ENCODE measurements around the gene RSPRY1. TPM values are rescaled to one million over a fixed set of nuclear protein-coding genes. Genes with fewer than 3 reads are reported as not detected.
A peak's percentile ranks its signal among the peaks of the same experiment; 100 is the strongest.

Gene RSPRY1
- total RNA-seq: 44.7 TPM

- peak; percentile 100 for DNase-seq (ENCODE audit: low spot score)
These were observed at the start of gene RSPRY1, which contains the start of gene PSME3IP1 for GRCh38 chr16:57185945-57186871. Gene RSPRY1 (plus strand): TSS chr16:57186329. CDS start chr16:57204659, 18,330 bp downstream. Gene PSME3IP1 (minus strand): TSS chr16:57186039. CDS start chr16:57173854, 12,185 bp downstream.

DNA sequence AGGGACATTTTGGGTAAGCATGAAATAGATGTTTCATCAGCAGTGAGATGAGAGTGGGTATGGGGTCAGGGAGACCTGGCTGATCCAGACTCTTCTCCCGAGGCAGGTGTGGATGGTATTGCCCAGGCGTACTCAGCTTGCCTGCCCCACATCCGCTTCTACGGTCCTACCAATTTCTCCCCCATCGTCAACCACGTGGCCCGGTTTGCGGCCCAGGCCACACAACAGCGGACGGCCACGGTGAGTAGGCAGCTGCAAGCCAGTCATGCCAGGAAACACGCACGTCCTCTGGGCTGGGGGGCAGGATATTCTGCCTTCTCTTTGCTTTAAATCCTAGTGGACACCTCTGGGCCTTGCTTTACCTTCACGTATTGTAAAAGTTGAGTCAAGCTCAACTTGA lies 49.1 kb upstream of the RSPRY1 start:
- DNase-seq (ENCODE audit: low spot score): no peak

GRCh38 chr16:57137566-57138273 lies 48.4 kb upstream of the RSPRY1 start:
- DNase-seq (ENCODE audit: low spot score): no peak

DNA sequence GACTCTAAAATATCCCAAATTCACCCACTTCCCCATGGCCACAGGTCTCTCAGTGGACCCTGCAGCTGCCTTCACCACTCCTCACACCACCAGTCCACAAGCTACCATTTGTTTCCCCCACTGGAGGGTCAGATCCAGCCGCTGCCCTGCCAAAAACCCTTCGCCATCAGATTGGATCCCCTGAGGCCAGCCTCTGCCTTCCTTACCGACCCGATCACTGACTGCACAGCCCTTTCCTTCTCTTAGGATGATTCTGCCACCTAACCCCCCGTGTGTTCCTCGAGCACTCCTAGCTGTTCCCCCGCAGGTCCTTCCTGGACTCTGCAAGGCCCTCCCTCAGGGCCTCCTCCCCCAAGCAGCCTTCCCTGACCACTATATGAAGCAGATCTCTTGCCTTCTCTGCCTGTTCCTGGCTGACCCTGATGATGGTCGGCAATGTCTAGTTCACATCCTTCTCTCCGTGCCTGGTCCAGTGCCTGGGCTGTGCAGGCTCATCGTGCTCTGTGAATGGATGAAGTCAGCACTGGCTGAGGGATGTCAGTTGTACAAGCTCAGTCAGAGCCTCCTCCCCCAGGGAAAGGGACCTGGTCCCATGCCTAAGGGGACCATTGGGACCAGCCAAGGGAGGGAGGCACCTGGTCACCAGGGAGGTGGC lies 47.7 kb upstream of the RSPRY1 start:
- no peak for DNase-seq (ENCODE audit: low spot score)

GRCh38 chr16:57140931-57141668 lies 45.0 kb upstream of the RSPRY1 start:
- DNase-seq (ENCODE audit: low spot score): no peak

DNA sequence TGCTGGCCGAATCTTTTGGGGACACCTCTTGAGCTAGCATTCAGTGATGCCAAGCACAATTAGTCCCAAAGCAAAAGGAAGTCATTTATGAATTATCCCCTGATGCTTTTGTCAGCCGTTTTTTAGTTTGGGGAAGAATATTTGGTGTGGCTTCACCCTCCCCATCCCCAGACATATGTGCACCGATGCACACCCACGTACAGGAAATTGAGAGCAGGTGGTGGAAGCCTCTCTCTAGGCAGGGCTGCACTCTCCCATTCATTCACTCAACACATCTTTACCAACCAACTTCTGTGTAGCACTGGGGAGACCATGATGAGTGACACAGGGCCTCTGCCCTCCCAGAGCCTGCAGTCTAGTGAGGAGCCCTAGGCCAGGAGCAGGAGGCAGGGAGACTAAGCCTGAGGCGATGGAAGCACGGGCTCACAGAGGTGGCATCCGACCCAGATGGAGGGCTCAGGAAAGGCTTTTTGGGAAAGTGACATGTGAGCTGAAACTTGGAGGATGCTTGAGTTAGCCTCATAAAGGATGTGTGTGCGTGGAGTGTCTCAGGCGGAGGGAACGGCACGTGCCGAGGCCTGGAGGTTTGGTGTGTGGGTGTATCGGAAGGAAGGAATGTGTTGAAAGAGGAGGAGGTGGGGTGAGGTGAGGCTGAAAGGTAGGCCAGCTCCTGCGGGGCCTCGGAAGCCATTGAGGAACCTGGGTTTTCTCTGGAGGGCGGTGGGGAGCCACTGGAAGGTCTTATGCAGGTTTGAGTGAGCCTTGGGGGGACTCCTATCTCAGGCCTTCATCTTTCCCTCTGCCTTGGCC lies 44.1 kb upstream of the RSPRY1 start:
- no peak for DNase-seq (ENCODE audit: low spot score)

DNA sequence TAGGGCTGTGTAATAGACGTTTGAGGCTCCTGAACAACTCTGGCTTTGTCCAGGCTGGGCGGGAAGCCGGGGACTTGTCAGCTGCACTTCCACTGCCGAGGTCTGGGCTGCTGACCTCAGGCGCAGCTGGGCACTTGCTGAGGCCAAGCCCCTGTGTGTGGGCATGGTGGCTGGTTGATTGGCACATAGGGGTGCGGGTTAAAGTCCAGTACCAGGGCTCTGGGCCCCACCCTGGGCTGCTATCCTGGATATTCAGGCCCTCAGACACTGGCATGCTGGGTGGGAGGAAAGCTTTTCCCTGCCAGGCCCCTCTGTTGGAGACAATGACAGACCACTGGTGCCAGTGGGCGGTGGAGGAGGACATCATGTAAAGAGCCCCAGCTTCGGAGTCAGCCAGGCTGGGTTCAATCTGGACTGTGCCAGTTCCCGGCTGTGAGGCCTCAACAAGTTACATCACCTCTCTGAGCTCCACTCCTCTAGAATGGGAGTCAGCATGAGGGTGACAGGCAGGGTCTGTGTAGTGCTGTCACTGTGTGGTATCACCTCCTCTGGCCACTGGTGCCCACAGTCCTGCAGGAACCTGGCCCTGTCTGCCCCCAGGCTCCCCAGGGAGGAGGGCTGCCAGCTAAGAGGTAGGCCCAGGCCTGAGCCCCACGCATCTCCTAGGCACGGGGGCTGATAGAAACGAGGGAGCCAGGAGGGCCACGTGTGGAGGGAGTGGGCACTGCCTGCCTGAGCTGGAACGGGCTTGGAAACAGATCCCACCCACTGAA lies 42.8 kb upstream of the RSPRY1 start:
- DNase-seq (ENCODE audit: low spot score): no peak

- DNase-seq (ENCODE audit: low spot score): no peak
These were observed 42.1 kb upstream of the RSPRY1 start for GRCh38 chr16:57144027-57144426.

GRCh38 chr16:57145046-57146021 lies 40.8 kb upstream of the RSPRY1 start:
- no peak for DNase-seq (ENCODE audit: low spot score)

DNA sequence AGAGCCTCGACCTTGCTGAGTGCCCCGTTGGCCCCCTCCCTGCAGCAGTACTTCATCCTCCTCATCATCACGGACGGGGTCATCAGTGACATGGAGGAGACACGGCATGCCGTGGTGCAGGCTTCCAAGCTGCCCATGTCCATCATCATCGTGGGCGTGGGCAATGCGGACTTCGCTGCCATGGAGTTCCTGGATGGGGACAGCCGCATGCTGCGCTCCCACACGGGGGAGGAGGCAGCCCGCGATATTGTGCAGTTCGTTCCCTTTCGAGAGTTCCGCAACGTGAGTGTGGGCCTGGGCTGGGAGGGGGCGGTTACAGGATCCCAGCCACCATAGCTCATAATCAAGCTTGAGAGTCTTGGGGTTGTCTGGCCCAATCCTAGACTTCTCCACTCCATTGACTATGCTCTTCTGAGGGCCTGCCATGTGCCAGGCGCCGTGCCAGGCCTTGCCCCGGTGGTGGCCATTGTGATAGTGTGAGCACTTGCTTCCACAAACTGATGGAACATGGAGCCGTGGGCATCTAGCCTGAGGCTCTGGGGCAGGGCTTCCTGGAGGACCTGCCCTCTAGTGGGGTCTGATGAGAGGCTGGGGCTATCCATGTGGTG lies 40.0 kb upstream of the RSPRY1 start:
- no peak for DNase-seq (ENCODE audit: low spot score)

DNA sequence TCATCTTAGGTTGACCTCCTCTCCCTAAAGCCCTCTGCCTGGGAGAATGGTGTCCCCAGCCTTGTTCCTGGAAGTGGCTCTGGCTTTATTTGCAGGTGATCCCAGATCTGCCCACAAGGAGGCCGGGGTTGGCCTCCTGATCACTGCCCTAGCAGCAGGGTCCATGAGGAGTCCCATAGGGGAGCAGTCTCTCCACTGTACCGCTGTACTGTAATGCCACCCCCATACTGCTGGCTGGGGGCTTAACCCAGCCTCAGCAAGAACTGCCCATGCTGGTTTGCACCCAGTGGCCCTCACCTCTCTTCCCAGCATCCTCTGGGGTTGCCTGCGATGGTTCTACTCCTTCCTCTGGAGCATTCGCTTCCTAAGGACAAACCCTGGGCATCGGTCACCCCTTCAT lies 39.4 kb upstream of the RSPRY1 start:
- DNase-seq (ENCODE audit: low spot score): no peak

DNA sequence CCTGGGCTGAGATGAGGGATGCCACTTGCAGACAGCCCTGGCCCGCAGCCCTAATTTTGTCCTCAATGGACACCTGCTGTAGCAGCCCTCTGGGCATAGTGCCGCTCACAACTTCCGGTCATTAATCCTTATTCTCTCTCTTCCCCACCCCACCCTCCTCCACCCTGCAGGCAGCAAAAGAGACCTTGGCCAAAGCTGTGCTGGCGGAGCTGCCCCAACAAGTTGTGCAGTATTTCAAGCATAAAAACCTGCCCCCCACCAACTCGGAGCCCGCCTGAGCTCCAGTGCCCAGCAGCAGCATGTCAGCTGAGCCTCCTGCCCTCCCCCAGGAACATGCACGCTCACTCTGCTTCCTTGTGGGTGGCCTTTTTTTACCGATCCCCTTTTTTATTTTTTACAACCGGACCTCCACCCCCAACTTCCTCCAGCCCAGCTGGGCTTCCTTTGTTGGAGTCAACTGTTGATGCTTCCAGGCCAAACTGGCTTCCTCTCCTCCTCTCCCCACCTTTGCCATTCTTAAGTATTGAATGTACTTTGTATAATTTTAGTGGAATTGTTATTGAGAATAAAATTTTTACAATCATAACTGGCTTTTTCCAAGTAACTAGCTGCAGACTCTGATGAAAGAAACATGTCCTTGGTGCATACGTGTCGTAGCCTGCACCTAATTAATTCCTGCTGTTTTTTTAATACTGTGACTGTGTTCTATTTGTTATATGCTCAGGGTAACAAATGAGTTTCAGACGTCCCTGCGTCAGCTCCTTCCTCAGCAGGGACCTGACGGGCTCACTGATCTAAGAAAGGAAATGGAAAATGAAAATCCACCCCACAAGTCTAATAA lies 38.5 kb upstream of the RSPRY1 start:
- DNase-seq (ENCODE audit: low spot score): peak; percentile 59

DNA sequence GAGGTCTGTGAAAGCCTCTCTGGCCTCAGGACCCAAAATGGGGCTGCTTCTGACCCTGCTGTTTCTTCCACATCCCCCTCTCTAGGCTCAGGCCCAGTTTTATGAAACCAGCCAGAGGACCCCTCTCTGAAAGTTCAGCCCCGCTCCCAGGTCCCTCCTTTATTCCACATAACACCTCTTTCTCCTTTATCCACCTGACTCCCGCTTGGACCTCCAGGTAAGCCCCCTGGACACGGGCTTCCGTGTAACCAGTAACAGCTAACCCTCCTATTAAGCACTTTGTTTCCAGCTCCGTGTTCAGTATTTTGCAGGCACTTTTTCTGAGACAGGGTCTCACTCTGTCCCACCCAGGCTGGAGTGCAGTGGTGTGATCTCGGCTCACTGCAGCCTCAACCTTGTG lies 37.6 kb upstream of the RSPRY1 start:
- no peak for DNase-seq (ENCODE audit: low spot score)

GRCh38 chr16:57149391-57149790 lies 36.7 kb upstream of the RSPRY1 start:
- DNase-seq (ENCODE audit: low spot score): no peak

DNA sequence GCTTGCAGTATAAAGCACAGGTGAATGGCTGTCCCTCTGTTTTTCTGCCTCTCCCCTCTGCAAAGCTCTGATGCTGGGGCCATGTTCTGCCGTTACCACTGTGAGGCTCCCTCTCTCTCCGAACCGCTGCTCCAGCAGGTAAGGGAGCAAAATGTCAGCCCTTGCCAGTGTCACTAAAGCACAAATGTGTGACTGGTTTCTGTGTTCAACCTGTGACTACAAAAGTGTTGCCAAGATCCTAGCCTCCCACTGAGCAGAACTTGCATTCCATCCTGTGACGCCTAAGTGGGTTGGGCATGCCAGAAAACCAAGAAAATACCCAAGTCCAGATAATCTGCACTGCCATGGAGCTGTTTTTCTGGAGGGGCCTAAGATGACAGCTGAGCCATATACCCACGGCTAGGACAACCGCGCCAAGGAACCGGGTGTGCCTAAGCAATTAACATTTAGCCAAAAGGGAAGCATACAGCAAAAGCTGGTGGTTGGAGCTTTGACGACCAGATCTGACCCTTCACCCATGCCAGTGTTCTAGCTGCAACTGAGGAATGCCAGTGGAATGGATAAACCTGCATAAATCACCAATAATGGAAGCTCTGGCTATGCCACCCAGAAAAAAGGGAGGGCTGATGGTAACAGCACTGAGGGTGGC lies 35.3 kb upstream of the RSPRY1 start:
- no peak for DNase-seq (ENCODE audit: low spot score)

DNA sequence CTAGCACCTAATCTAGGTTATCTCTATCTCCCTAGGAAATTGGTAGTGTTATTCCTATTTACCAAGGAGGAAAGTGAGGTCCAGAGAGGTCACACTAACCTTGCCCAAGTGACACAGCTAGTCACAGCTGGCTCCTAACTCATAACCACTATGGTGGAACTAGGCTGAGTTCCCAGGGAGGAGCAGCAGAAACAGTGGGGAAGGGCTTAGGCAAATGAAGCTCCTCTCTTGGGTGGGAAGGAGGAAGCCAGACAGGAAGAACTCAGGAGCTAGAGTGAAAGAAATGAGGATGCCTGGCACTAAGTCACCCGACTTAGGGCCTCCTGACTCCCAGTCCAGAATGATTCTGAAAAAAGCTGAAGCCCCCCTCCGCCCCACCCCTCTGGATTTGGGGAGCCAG lies 34.8 kb upstream of the RSPRY1 start:
- DNase-seq (ENCODE audit: low spot score): no peak

Data from ureter (tissue), 1 donor.